Upper lobe of right lung (tissue), 1 donor: ENCODE results near the gene PLD5. TPM values are rescaled to one million over a fixed set of nuclear protein-coding genes. Genes with fewer than 3 reads are reported as not detected.

Experiments used
- ATAC-seq: fragments of 200-7000 bp; cut with Tn5 transposase; one replicate; pipeline ENCODE4 v1.9.1; 2020; ENCODE audit warnings: mild to moderate bottlenecking, moderate library complexity
- DNase-seq: peaks from one replicate; pipeline ENCODE4 v3.0.0-alpha.2; 2020
- H3K27ac ChIP-seq: fragments of 200-600 bp; one replicate; pipeline ENCODE4 v1.8.0; 2022
- H3K27me3 ChIP-seq: fragments of 200-600 bp; one replicate; pipeline ENCODE4 v1.8.0; 2022; ENCODE audit warnings: mild to moderate bottlenecking
- H3K36me3 ChIP-seq: fragments of 200-600 bp; one replicate; pipeline ENCODE4 v1.8.0; 2022
- H3K4me1 ChIP-seq: fragments of 200-600 bp; one replicate; pipeline ENCODE4 v1.8.0; 2022
- H3K4me3 ChIP-seq: fragments of 200-600 bp; one replicate; pipeline ENCODE4 v1.8.0; 2022; ENCODE audit warnings: mild to moderate bottlenecking
- H3K9me3 ChIP-seq: fragments of 200-600 bp; one replicate; pipeline ENCODE4 v1.8.0; 2022
- intact Hi-C: fragments of 100-400 bp; cut with DNase I; formaldehyde crosslinking; loops from one replicate; pipeline ENCODE4 v1.11.0; 2022
- total RNA-seq: library from RNA; stranded (reverse); fragmentation: NEBNext Ultra II Directional; extraction: Animal tissue kit (Norgen Biotek cat#: 25700); gene quantifications from one replicate; pipeline ENCODE4 v1.2.1, GENCODE V29; 2021
- TF ChIP-seq, protein P1 (sequence below): fragments of 200-600 bp; IDR thresholded peaks from one replicate; pipeline ENCODE4 v1.8.0; 2022; ENCODE audit warnings: antibody characterized with exemption
- donor health status: DM: no; HTN: yes; CAD: no; lungs with severe emphysema.

Gene PLD5
- total RNA-seq, 1 donor from 2014 or later, result 0.87 TPM

DNA sequence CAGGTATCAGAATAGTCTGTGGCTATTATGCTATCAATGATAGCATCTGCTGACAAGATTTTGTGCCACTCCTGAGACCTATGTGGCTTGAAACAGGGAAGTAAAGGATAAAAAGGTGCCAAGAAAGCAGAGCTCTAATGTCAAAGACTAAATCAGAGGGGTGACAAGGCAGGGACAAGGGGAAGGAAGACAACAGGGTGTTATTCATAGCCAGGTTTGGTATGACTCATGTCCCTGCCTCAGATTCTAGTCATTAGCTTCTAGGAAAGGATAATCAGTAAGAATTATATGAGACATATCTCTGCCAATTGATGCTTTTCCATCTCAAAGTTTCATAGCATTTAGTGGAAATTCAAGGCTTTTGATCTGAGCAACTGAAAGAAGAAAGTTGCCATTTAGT lies 31.8 kb upstream of the PLD5 start:
- H3K9me3 ChIP-seq, result no peaks in the 10 kb centered on the region
- no peak for ATAC-seq
- H3K27me3 ChIP-seq, result no peaks in the 10 kb centered on the region
- DNase-seq, result no peak
- intact Hi-C loops, result no loop called here
- TF ChIP-seq, protein P1, sequence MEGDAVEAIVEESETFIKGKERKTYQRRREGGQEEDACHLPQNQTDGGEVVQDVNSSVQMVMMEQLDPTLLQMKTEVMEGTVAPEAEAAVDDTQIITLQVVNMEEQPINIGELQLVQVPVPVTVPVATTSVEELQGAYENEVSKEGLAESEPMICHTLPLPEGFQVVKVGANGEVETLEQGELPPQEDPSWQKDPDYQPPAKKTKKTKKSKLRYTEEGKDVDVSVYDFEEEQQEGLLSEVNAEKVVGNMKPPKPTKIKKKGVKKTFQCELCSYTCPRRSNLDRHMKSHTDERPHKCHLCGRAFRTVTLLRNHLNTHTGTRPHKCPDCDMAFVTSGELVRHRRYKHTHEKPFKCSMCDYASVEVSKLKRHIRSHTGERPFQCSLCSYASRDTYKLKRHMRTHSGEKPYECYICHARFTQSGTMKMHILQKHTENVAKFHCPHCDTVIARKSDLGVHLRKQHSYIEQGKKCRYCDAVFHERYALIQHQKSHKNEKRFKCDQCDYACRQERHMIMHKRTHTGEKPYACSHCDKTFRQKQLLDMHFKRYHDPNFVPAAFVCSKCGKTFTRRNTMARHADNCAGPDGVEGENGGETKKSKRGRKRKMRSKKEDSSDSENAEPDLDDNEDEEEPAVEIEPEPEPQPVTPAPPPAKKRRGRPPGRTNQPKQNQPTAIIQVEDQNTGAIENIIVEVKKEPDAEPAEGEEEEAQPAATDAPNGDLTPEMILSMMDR, result no peak
- H3K4me3 ChIP-seq, result no peak overlapping the region
- H3K27ac ChIP-seq, result no peak overlapping the region
- H3K36me3 ChIP-seq, result no peaks in the 10 kb centered on the region
- no peaks in the 10 kb centered on the region for H3K4me1 ChIP-seq

DNA sequence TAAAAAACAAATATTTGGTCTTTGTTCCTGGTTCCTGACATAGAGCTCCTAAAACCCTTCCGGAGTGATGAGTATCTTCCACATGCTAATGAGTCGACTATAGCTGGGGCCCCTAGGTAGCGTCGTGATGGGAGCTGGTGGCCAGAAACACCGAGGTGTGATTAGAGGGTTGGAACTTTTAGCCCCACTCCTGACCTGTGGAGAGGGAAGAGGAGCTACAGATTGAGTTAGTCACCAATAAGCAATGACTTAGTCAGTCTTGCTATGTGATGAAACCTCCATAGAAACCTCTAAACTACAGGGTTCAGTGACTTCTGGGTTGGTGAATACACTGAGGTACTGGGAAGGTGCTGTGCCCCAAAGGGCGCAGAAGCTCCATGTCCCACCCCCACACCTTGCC lies 30.1 kb upstream of the PLD5 start:
- intact Hi-C loops, result no loop called here
- ATAC-seq (no peak), DNase-seq (no peak)
- Histone ChIP-seq H3K27ac (no peak overlapping the region), H3K4me1 (no peaks in the 10 kb centered on the region), H3K27me3 (no peaks in the 10 kb centered on the region), H3K4me3 (no peak overlapping the region), H3K9me3 (no peaks in the 10 kb centered on the region), H3K36me3 (no peaks in the 10 kb centered on the region)
- TF ChIP-seq, protein P1, result no peak

DNA sequence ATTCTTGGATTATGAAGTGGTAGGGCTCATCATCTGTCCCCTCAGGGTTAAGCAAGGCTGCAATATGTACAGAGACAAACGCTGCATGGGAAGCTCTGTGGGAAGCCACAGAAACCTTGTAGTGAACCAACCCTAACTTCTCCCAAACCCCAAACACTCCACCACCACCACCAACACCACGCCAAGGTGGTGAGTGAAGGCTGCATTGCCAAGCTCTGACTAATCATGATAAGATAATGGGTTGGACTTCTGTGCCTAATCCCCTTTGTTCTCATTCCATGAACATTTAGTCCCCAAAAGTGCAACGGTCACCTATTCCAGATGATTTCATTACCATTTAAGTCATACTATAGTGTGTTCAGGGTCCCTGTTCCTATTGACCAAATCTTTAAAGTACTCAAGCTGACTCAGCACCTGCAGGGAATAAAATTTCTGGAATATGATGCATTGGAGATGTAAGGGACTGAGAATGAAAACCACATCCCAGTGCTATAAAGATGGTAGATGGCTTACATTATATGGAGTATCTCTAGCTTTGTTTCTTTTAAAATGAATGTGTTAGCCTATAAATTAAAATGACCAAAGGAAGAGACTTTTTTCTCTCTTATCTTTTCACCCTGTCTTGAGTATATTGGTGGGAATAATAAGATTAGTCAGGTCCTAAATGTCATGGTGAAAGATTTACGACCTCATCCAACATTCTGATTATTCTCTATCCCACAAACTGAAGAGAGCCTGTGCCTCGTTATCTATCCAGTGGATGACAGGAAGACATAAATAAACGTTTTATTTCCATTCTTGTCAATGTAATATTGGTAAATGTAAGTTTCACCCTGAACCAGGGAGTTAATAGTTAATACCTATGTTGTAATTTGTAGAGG lies 22.6 kb upstream of the PLD5 start:
- ATAC-seq (no peak), DNase-seq (no peak)
- TF ChIP-seq, protein P1, result no peak
- intact Hi-C loops, result no loop called here
- no peak overlapping the region for H3K27ac ChIP-seq
- H3K9me3 ChIP-seq, result no peaks in the 10 kb centered on the region
- H3K36me3 ChIP-seq, result no peaks in the 10 kb centered on the region
- H3K4me3 ChIP-seq, result no peak overlapping the region
- H3K27me3 ChIP-seq, result no peaks in the 10 kb centered on the region
- H3K4me1 ChIP-seq, result no peaks in the 10 kb centered on the region

DNA sequence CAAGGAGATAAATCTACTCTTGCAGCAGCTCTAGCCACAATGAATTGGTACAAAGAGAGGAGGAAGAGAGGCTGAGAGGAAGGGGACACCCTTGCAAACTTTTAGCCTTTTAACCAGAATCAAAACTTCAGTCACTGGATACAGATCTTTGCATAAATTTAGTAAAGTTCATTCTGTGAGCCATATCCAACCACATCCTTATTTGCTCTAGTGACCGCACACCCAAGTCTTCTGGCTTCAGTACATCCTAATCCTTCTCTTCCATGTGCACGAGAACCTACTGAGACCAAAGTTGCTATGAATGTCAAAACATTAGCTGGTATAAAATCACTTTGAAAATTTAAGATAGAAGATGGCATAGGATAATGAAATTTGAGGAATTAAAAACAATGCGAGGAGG lies 21.9 kb upstream of the PLD5 start:
- H3K9me3 ChIP-seq, result no peaks in the 10 kb centered on the region
- intact Hi-C loops, result no loop called here

DNA sequence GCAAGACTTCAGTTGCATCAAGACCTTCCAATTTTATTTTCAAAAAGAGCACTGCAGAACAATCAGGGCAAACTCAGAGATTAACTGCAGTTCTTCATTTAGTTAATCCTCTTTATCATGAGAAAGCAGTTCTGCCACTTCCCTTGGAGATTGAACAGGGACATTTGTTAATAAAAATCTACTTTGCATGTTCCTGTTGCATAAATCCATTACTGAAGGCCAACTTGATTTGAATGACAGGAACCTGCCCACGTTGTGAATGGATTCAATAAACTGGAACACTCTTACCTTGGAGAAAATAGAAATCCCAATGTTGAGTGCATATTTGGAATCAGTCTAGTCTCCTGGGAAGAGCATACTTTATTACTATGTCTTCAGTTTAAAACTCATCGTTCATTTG lies 19.6 kb upstream of the PLD5 start:
- Histone ChIP-seq H3K27me3 (no peaks in the 10 kb centered on the region), H3K36me3 (no peaks in the 10 kb centered on the region), H3K4me3 (no peak overlapping the region), H3K9me3 (no peaks in the 10 kb centered on the region), H3K27ac (no peak overlapping the region), H3K4me1 (no peaks in the 10 kb centered on the region)
- intact Hi-C loops, result no loop called here
- TF ChIP-seq, protein P1, result no peak
- no peak for DNase-seq
- ATAC-seq, result no peak

More for the DNA sequence above, 21.9 kb upstream of the PLD5 start:
- Histone ChIP-seq H3K4me1 (no peaks in the 10 kb centered on the region), H3K27me3 (no peaks in the 10 kb centered on the region), H3K27ac (no peak overlapping the region), H3K4me3 (no peak overlapping the region), H3K36me3 (no peaks in the 10 kb centered on the region)
- no peak for DNase-seq
- TF ChIP-seq, protein P1, result no peak
- ATAC-seq, result no peak
